RWPE2 (cell line): ENCODE data around the gene ARFGAP3.
"Not testable (repeated sequence)": the region's sequence is repeated elsewhere in the genome, so short reads cannot be mapped to it uniquely, and the experiment has no call there.

Source experiments
- ATAC-seq: fragments of 200-7000 bp; cut with Tn5 transposase; 3 replicates; pipeline ENCODE4 v1.9.1; 2021; ENCODE audit warnings: low read depth
- DNase-seq: peaks from one replicate; pipeline ENCODE4 v3.0.0-alpha.2; 2020; ENCODE audit warnings: low spot score
- H3K27ac ChIP-seq: fragments of 450-650 bp; 2 replicates; pipeline ENCODE4 v1.5.1; 2017; ENCODE audit warnings: mild to moderate bottlenecking; ENCODE audit not compliant: poor library complexity, severe bottlenecking
- H3K27me3 ChIP-seq: fragments of 250-450 bp; sonication (Bioruptor Pico); 2 replicates; pipeline ENCODE4 v1.5.1; 2021; ENCODE audit warnings: mild to moderate bottlenecking, moderate library complexity; ENCODE audit not compliant: insufficient read depth, poor library complexity, severe bottlenecking
- H3K36me3 ChIP-seq: fragments of 250-450 bp; sonication (Bioruptor Pico); 2 replicates; pipeline ENCODE4 v1.5.1; 2020; ENCODE audit warnings: low read depth, mild to moderate bottlenecking, moderate library complexity
- H3K4me1 ChIP-seq: fragments of 250-450 bp; sonication (Bioruptor Pico); 2 replicates; pipeline ENCODE4 v1.5.1; 2021; ENCODE audit warnings: mild to moderate bottlenecking, moderate library complexity; ENCODE audit not compliant: insufficient read depth, poor library complexity, severe bottlenecking
- H3K4me3 ChIP-seq: fragments of 250-450 bp; sonication (Bioruptor Pico); 2 replicates; pipeline ENCODE4 v1.5.1; 2021; ENCODE audit warnings: mild to moderate bottlenecking, moderate library complexity; ENCODE audit not compliant: severe bottlenecking
- H3K9me3 ChIP-seq: fragments of 250-450 bp; sonication (Bioruptor Pico); 2 replicates; pipeline ENCODE4 v1.5.1; 2021; ENCODE audit warnings: mild to moderate bottlenecking, moderate library complexity; ENCODE audit not compliant: severe bottlenecking
- TF ChIP-seq, protein P1 (sequence below): fragments of 450-650 bp; IDR thresholded peaks from one replicate; pipeline ENCODE4 v1.5.1; 2017; ENCODE audit warnings: mild to moderate bottlenecking, moderate library complexity; ENCODE audit not compliant: poor library complexity, severe bottlenecking

ARFGAP3 gene

DNA sequence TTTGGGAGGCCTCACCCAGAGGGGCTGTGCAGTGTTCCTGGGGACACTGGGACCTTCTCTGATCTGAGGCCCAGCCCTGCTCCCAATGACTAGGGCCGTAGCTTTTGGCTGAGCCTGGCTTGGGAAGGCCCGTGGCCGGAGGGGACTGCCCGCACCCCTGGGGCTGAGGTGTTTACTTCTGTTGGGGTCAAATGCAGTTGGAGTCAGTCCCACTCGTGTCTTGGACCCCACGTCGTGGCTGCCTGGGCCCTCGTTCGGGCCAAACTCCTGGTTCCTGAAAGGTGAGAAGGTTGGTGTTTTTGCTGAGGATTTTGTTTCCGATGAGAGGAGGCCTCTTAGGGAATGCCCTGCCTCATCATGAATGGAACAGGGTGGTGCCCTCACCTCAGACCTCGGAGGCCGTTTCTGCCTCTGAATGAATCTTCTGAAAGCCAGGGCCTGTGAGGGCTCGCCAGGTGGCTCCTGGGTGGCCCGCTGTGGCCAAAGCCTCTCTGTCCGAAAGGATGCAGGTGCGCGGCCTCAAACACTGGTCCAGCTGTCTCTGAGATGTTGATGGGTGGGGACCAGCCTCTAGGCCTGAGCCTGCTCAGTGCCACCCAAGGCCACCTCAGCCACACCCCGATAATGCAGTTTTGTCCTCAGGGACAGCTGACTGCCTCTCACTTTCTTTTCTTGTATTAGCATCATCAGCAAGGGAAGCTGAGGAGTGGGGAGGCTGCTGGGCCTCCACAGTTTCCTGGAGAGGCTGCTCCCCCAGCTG, 96.1 kb downstream of the ARFGAP3 start:
- Histone ChIP-seq H3K9me3 (no peaks in the 10 kb centered on the region), H3K4me1 (peaks cover 10% of the 10 kb centered on the region), H3K4me3 (no peak overlapping the region), H3K36me3 (no peaks in the 10 kb centered on the region), H3K27me3 (no peaks in the 10 kb centered on the region), H3K27ac (no peak overlapping the region)
- DNase-seq (no peak), ATAC-seq (no peak)
- TF ChIP-seq, protein P1, sequence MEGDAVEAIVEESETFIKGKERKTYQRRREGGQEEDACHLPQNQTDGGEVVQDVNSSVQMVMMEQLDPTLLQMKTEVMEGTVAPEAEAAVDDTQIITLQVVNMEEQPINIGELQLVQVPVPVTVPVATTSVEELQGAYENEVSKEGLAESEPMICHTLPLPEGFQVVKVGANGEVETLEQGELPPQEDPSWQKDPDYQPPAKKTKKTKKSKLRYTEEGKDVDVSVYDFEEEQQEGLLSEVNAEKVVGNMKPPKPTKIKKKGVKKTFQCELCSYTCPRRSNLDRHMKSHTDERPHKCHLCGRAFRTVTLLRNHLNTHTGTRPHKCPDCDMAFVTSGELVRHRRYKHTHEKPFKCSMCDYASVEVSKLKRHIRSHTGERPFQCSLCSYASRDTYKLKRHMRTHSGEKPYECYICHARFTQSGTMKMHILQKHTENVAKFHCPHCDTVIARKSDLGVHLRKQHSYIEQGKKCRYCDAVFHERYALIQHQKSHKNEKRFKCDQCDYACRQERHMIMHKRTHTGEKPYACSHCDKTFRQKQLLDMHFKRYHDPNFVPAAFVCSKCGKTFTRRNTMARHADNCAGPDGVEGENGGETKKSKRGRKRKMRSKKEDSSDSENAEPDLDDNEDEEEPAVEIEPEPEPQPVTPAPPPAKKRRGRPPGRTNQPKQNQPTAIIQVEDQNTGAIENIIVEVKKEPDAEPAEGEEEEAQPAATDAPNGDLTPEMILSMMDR = no peak

DNA sequence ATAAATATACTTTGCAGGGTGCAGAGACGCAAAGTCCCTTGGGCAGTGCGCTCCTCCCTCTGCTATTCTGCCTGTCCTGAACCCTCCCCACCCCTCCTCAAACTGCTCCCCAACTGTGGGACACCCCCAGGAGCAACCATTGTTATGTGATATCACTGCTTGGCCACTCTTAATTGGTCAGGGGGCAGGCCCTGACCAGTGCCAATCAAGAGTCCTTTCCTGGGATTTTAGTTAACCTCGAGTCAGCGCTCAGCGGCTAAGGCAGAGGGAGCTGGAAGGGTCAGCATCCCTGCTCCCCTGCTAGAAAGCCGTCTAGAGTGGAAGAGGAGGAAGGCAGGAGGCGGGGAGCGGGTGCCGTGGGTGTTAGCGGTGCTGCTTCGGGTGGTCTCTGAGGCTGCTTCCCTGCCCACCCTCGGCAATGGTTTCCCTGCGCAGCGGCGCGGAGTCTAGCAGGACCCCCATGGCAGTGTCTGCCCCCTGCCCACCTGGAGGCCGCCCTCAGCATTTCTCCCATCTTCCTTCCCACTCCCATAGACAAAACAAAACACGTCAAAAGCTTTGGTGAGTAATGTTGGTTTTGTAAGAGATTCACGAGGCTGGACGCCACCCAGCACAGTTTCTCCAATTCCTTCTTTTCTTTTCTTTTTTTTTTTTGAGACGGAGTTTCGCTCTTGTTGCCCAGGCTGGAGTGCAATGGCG, 98.0 kb downstream of the ARFGAP3 start:
- H3K36me3 ChIP-seq = no peaks in the 10 kb centered on the region
- TF ChIP-seq, protein P1 = no peak
- DNase-seq = no peak
- no peaks in the 10 kb centered on the region for H3K9me3 ChIP-seq
- H3K4me3 ChIP-seq = no peak overlapping the region
- no peaks in the 10 kb centered on the region for H3K27me3 ChIP-seq
- no peak; the same call in 2 of the 3 replicates for ATAC-seq
- H3K4me1 ChIP-seq = peaks cover 25% of the 10 kb centered on the region
- H3K27ac ChIP-seq = no peak overlapping the region

DNA sequence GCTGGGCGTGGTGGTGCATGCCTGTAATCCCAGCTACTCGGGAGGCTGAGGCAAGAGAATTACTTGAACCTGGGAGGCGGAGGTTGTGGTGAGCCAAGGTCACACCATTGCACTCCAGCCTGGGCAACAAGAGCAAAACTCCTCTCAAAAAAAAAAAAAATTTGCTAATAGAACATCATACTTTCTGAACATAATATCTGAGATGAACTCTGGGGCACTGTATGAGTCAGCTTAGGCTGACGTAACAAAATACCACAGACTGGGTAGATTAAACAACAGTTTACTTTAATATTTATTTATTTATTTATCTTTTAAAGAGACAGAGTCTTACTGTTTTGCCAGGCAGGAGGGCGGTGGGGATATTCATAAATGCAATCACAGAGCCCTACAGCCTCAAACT, 101.5 kb downstream of the ARFGAP3 start:
- not testable (repeated sequence) for H3K27me3 ChIP-seq, H3K36me3 ChIP-seq, H3K4me3 ChIP-seq, H3K9me3 ChIP-seq, DNase-seq
- peak; percentile 79 for ATAC-seq
- Histone ChIP-seq H3K27ac (peak overlapping the region; percentile 48), H3K4me1 (peaks cover 25% of the 10 kb centered on the region)

DNA sequence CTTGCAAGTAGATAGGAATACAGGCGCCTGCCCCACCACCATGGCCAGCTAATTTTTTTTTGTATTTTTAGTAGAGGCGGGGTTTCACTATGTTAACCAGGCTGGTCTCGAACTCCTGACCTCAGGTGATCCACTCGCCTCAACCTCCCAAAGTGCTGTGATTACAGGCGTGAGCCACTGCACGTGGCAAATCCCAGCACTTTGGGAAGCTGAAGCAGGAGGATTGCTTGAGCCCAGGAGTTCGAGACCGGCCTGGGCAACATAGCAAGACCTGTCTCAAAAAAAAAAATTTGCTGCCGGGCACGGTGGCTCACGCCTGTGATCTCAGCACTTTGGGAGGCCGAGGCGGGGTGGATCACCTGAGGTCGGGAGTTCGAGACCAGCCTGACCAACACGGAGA, 102.0 kb downstream of the ARFGAP3 start:
- H3K36me3 ChIP-seq, H3K9me3 ChIP-seq, H3K27me3 ChIP-seq, DNase-seq, ATAC-seq, H3K4me3 ChIP-seq: not testable (repeated sequence)
- Histone ChIP-seq H3K27ac (peak overlapping the region; percentile 48), H3K4me1 (peaks cover 25% of the 10 kb centered on the region)

DNA sequence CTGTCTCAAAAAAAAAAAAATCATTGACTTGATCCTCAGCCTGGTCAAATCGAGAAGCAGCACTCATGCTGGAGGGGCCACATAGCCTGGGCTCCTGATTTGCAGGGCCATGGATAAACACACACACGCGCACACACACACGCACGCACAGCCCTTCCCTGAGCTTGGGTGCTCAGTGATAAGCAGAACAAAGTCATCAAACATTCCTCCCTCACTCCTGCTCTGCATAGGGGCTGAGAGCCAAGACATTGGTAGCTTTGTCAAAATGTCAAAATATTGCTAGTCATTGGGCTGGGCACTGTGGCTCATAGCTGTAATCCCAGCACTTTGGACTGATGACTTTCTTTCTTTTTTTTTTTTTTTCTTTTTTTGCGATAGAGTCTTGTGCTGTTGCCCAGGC, 102.4 kb downstream of the ARFGAP3 start:
- H3K4me1 ChIP-seq = peaks cover 26% of the 10 kb centered on the region
- TF ChIP-seq, protein P1 = no peak

More for the DNA sequence above, 102.4 kb downstream of the ARFGAP3 start:
- H3K4me3 ChIP-seq = no peak overlapping the region
- no peak for DNase-seq
- H3K9me3 ChIP-seq = no peaks in the 10 kb centered on the region
- peak; percentile 55 for ATAC-seq
- H3K27ac ChIP-seq = peak overlapping the region; percentile 48
- no peaks in the 10 kb centered on the region for H3K36me3 ChIP-seq
- no peaks in the 10 kb centered on the region for H3K27me3 ChIP-seq
